H1 (cell line): ENCODE measurements around the gene TTC21A.

ENCODE experiments used
- CHD2 ChIP-seq: IDR thresholded peaks from 2 replicates; pipeline ENCODE4 v1.6.1; 2012; ENCODE audit warnings: low read length, improper control_type of control experiment
- CTCF ChIP-seq, 3 experiments: IDR thresholded peaks; 1 replicate in 2 of 3; 2 replicates in 1 of 3; pipeline versions ENCODE4 v1.5.1 to v1.6.1; 2011; ENCODE audit warnings: low read length in 3 of 3, mild to moderate bottlenecking in 3 of 3, inconsistent platforms in 2 of 3, low read depth in 1 of 3, moderate library complexity in 1 of 3; ENCODE audit not compliant: insufficient read depth in 1 of 3; ENCODE audit errors: control extremely low read depth in 1 of 3
- E2F6 ChIP-seq: IDR thresholded peaks from 2 replicates; pipeline ENCODE4 v1.6.1; 2012; ENCODE audit warnings: inconsistent platforms
- GTF2F1 ChIP-seq: IDR thresholded peaks from 2 replicates; pipeline ENCODE4 v1.6.1; 2012; ENCODE audit warnings: low read depth, low read length, improper control_type of control experiment, borderline replicate concordance
- JUND ChIP-seq: IDR thresholded peaks from 2 replicates; pipeline ENCODE4 v1.6.1; 2011; ENCODE audit warnings: mild to moderate bottlenecking, improper control_type of control experiment, low read length
- POLR2A ChIP-seq, 2 experiments: IDR thresholded peaks; 1 replicate in 1 of 2; 2 replicates in 1 of 2; pipeline ENCODE4 v1.6.1; 2011; ENCODE audit warnings: low read depth in 2 of 2, low read length in 2 of 2, mild to moderate bottlenecking in 2 of 2; ENCODE audit errors: control extremely low read depth in 1 of 2
- POLR2AphosphoS5 ChIP-seq: IDR thresholded peaks from 2 replicates; pipeline ENCODE4 v1.6.1; 2011; ENCODE audit warnings: low read depth, low read length
- SIRT6 ChIP-seq: IDR thresholded peaks from one replicate; pipeline ENCODE4 v1.7.1; 2012; ENCODE audit warnings: low read length, inconsistent platforms

GRCh38 chr3:39137435-39137936 lies 30.0 kb downstream of the TTC21A start:
- TF ChIP-seq GTF2F1 (no peak), CTCF (IDR thresholded peaks at IDR 0.05; ENCODE audit: control extremely low read depth in 1 of 3, insufficient read depth in 1 of 3, low read depth in 1 of 3, low read length in 3 of 3) (no peak), POLR2AphosphoS5 (no peak), JUND (no peak), CHD2 (no peak), POLR2A (IDR thresholded peaks at IDR 0.05; ENCODE audit: control extremely low read depth in 1 of 2, low read depth in 2 of 2, low read length in 2 of 2) (no peak), E2F6 (no peak), SIRT6 (no peak)
